Measurements from ENCODE around the gene EML6.

Gene EML6

GRCh38 chr2:54783349-54783748 lies 59.9 kb downstream of the EML6 start:
- no peak for DNase-seq
- no peak overlapping the region for H3K4me3 Mint-ChIP-seq
- no peaks in the 10 kb centered on the region for H3K36me3 Mint-ChIP-seq (ENCODE audit: low read depth)
- H3K27ac Mint-ChIP-seq: no peak overlapping the region
- no peaks in the 10 kb centered on the region for H3K27me3 Mint-ChIP-seq
- H3K9me3 Mint-ChIP-seq: no peaks in the 10 kb centered on the region
- no peaks in the 10 kb centered on the region for H3K4me1 Mint-ChIP-seq (ENCODE audit: low read depth)

GRCh38 chr2:54787270-54787669 lies 63.8 kb downstream of the EML6 start:
- no peaks in the 10 kb centered on the region for H3K36me3 Mint-ChIP-seq (ENCODE audit: low read depth)
- H3K4me3 Mint-ChIP-seq: no peak overlapping the region
- H3K27me3 Mint-ChIP-seq: no peaks in the 10 kb centered on the region
- no peaks in the 10 kb centered on the region for H3K9me3 Mint-ChIP-seq
- DNase-seq: no peak
- no peaks in the 10 kb centered on the region for H3K4me1 Mint-ChIP-seq (ENCODE audit: low read depth)
- H3K27ac Mint-ChIP-seq: no peak overlapping the region

GRCh38 chr2:54787755-54788366 lies 64.4 kb downstream of the EML6 start:
- Mint-ChIP-seq H3K36me3 (ENCODE audit: low read depth) (no peaks in the 10 kb centered on the region), H3K27ac (no peak overlapping the region), H3K27me3 (no peaks in the 10 kb centered on the region), H3K4me3 (no peak overlapping the region), H3K4me1 (ENCODE audit: low read depth) (no peaks in the 10 kb centered on the region), H3K9me3 (no peaks in the 10 kb centered on the region)
- no peak for DNase-seq

DNA sequence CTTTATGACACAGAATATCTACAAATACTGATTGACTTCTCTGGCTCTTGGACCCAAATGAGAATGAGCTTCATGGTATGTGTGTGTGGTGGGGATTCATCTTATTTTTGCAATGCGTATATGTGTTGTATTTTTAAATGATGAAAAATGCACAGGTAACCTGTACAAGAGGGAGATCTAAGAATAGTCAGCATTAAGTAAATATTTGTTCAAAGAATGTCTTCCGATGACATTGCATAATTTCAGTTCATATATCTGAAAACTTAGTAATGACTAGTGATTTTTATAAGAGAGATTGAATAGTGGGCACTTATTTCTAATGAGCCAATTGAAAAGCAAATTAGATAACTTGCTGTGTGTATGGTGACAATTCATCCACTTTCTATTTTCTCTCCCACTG lies 66.4 kb downstream of the EML6 start:
- H3K36me3 Mint-ChIP-seq (ENCODE audit: low read depth): no peaks in the 10 kb centered on the region
- DNase-seq: no peak
- H3K4me1 Mint-ChIP-seq (ENCODE audit: low read depth): no peaks in the 10 kb centered on the region
- H3K27me3 Mint-ChIP-seq: peaks cover 3% of the 10 kb centered on the region
- no peak overlapping the region for H3K4me3 Mint-ChIP-seq
- no peak overlapping the region for H3K27ac Mint-ChIP-seq
- H3K9me3 Mint-ChIP-seq: no peaks in the 10 kb centered on the region

DNA sequence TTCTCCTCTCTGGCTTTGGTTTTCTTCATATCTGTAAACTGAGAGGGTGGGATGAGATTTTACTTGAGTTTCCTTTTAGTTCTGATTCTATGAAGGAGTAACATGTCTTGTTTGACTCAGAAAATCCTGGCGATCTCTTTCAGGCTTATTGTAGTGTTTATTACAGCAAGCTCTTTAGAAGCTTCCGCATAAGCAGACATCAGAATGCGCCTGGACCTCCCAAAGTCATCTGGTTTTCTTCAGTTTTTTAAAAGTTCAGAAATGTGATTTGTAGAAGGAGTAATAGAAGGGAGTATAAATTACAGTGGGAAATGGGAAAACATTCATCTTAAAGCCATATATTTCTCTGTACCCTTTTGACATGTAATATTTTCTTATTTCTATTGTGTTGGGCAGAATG lies 68.4 kb downstream of the EML6 start:
- Mint-ChIP-seq H3K4me3 (no peak overlapping the region), H3K27me3 (peaks cover 3% of the 10 kb centered on the region), H3K27ac (no peak overlapping the region), H3K9me3 (no peaks in the 10 kb centered on the region), H3K36me3 (ENCODE audit: low read depth) (no peaks in the 10 kb centered on the region), H3K4me1 (ENCODE audit: low read depth) (no peaks in the 10 kb centered on the region)
- no peak for DNase-seq

DNA sequence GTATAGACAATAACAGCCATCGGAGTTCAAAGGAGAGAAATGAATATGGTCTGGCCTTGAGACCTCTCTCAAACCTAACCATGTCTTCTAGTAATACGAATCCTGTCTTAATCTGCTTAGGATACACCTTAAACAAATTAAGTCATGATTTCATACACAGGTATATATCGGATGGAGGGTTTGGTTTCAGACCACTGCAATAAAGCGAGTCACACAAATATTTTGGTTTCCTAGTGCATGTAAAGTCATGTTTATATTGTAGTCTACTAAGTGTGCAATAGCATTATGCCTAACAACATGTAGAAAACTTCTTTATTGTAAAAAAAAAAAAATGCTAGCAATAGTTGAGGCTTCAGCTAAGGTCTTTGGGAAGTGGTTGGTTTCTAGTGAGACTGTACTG lies 73.8 kb downstream of the EML6 start:
- no peak for DNase-seq
- no peaks in the 10 kb centered on the region for H3K4me1 Mint-ChIP-seq (ENCODE audit: low read depth)
- no peaks in the 10 kb centered on the region for H3K36me3 Mint-ChIP-seq (ENCODE audit: low read depth)
- peaks cover 7% of the 10 kb centered on the region for H3K27me3 Mint-ChIP-seq
- H3K27ac Mint-ChIP-seq: no peak overlapping the region
- H3K4me3 Mint-ChIP-seq: no peak overlapping the region
- no peaks in the 10 kb centered on the region for H3K9me3 Mint-ChIP-seq

- peaks cover 4% of the 10 kb centered on the region for H3K27me3 Mint-ChIP-seq
- no peak overlapping the region for H3K27ac Mint-ChIP-seq
- H3K4me3 Mint-ChIP-seq: no peak overlapping the region
- H3K4me1 Mint-ChIP-seq (ENCODE audit: low read depth): peaks cover 5% of the 10 kb centered on the region
- no peaks in the 10 kb centered on the region for H3K36me3 Mint-ChIP-seq (ENCODE audit: low read depth)
- DNase-seq: no peak
- H3K9me3 Mint-ChIP-seq: no peaks in the 10 kb centered on the region
These were observed 77.9 kb downstream of the EML6 start for GRCh38 chr2:54801352-54801751.

- H3K27ac Mint-ChIP-seq: no peak overlapping the region
- H3K4me1 Mint-ChIP-seq (ENCODE audit: low read depth): peaks cover 5% of the 10 kb centered on the region
- H3K27me3 Mint-ChIP-seq: peaks cover 8% of the 10 kb centered on the region
- H3K4me3 Mint-ChIP-seq: no peak overlapping the region
- H3K9me3 Mint-ChIP-seq: no peaks in the 10 kb centered on the region
- DNase-seq: no peak
- no peaks in the 10 kb centered on the region for H3K36me3 Mint-ChIP-seq (ENCODE audit: low read depth)
These were observed 80.6 kb downstream of the EML6 start for GRCh38 chr2:54803783-54804751.

GRCh38 chr2:54805255-54805654 lies 81.8 kb downstream of the EML6 start:
- Mint-ChIP-seq H3K4me3 (no peak overlapping the region), H3K27ac (no peak overlapping the region), H3K27me3 (peaks cover 13% of the 10 kb centered on the region), H3K9me3 (no peaks in the 10 kb centered on the region), H3K4me1 (ENCODE audit: low read depth) (peaks cover 5% of the 10 kb centered on the region), H3K36me3 (ENCODE audit: low read depth) (no peaks in the 10 kb centered on the region)
- no peak for DNase-seq

DNA sequence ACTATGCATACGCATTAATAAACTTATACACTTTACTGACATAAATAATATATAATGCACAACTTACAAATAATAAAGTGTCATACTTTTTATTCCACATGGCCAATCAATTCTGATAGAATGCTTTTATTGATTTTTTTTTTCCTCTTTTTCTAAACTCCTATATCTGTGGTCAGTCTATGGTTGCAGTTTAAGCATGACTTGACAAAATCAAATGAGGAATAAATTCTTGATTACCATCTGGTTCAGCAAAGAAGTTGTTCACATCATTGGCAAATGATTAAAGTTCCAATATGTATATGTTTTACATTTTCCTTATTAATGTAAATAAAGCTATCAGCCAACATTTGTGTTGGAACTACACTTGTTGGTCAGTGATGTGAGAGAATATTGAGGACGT lies 83.5 kb downstream of the EML6 start:
- no peak overlapping the region for H3K4me3 Mint-ChIP-seq
- no peak overlapping the region for H3K27ac Mint-ChIP-seq
- no peaks in the 10 kb centered on the region for H3K36me3 Mint-ChIP-seq (ENCODE audit: low read depth)
- H3K27me3 Mint-ChIP-seq: peaks cover 16% of the 10 kb centered on the region
- no peak for DNase-seq
- no peaks in the 10 kb centered on the region for H3K9me3 Mint-ChIP-seq
- H3K4me1 Mint-ChIP-seq (ENCODE audit: low read depth): peaks cover 5% of the 10 kb centered on the region

DNA sequence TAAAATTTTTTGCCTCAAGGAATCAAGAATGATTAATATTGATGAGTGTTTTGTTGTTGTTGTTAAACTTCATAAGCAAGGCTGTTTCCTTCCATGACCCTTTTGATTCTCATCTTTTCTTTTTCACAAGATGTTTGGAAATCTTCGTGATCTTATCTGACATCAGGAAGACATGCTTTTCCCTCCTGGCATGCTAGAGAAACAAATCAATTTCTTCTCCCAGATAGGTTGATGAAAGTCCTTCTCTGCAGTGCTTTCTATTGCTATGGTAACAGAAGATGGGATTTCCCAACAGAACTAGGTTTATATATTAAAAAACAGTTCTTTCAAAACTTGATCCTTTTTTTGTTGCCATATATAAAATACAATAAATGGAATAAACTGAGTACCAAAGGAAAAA lies 85.2 kb downstream of the EML6 start:
- Mint-ChIP-seq H3K4me1 (ENCODE audit: low read depth) (peaks cover 5% of the 10 kb centered on the region), H3K9me3 (no peaks in the 10 kb centered on the region), H3K4me3 (no peak overlapping the region), H3K27ac (no peak overlapping the region), H3K36me3 (ENCODE audit: low read depth) (no peaks in the 10 kb centered on the region), H3K27me3 (peaks cover 18% of the 10 kb centered on the region)
- no peak for DNase-seq

- Mint-ChIP-seq H3K4me1 (ENCODE audit: low read depth) (no peaks in the 10 kb centered on the region), H3K36me3 (ENCODE audit: low read depth) (no peaks in the 10 kb centered on the region), H3K27me3 (peaks cover 23% of the 10 kb centered on the region), H3K4me3 (no peak overlapping the region), H3K9me3 (no peaks in the 10 kb centered on the region), H3K27ac (no peak overlapping the region)
- DNase-seq: no peak
These were observed 86.4 kb downstream of the EML6 start for GRCh38 chr2:54809819-54810218.

DNA sequence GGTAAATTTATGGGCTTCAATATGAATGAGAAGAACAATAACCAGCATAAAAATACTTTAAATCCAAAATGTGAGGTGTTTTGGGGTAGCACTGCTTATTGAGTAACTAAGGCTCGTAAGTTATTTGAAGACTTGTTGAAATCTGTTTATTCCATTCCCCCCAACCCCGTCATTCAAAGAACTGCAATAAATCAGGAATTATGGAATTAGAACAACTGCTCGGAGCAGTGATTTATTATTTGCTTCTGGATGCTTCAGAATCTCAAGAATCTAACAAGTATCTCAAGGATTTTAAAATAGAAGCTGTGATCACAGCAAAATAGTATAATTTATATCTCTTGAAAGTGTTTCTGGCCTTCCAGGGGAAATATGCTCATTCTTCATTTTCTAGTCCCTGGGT lies 86.8 kb downstream of the EML6 start:
- Mint-ChIP-seq H3K4me1 (ENCODE audit: low read depth) (no peaks in the 10 kb centered on the region), H3K27ac (no peak overlapping the region), H3K4me3 (no peak overlapping the region), H3K36me3 (ENCODE audit: low read depth) (no peaks in the 10 kb centered on the region), H3K9me3 (no peaks in the 10 kb centered on the region), H3K27me3 (peaks cover 23% of the 10 kb centered on the region)
- DNase-seq: no peak

GRCh38 chr2:54813584-54813983 lies 90.1 kb downstream of the EML6 start:
- peaks cover 19% of the 10 kb centered on the region for H3K27me3 Mint-ChIP-seq
- DNase-seq: no peak
- H3K36me3 Mint-ChIP-seq (ENCODE audit: low read depth): no peaks in the 10 kb centered on the region
- H3K4me1 Mint-ChIP-seq (ENCODE audit: low read depth): no peaks in the 10 kb centered on the region
- no peaks in the 10 kb centered on the region for H3K9me3 Mint-ChIP-seq
- no peak overlapping the region for H3K27ac Mint-ChIP-seq
- H3K4me3 Mint-ChIP-seq: no peak overlapping the region

- Mint-ChIP-seq H3K36me3 (ENCODE audit: low read depth) (no peaks in the 10 kb centered on the region), H3K4me3 (no peak overlapping the region), H3K9me3 (no peaks in the 10 kb centered on the region), H3K27me3 (peaks cover 19% of the 10 kb centered on the region), H3K4me1 (ENCODE audit: low read depth) (no peaks in the 10 kb centered on the region), H3K27ac (no peak overlapping the region)
- no peak for DNase-seq
These were observed 91.1 kb downstream of the EML6 start for GRCh38 chr2:54814389-54815147.
